Measurements from ENCODE around the gene PRDM16. TPM values are rescaled to one million over a fixed set of nuclear protein-coding genes. Genes with fewer than 3 reads are reported as not detected.

Gene PRDM16
- polyA plus RNA-seq, 1 donor from 2014 or later: not detected

- Mint-ChIP-seq H3K36me3 (no peaks in the 10 kb centered on the region), H3K4me1 (no peaks in the 10 kb centered on the region), H3K4me3 (no peak overlapping the region), H3K27ac (peak overlapping the region in 1 of 3 donors; percentile 39), H3K27me3 (no peaks in the 10 kb centered on the region), H3K9me3 (no peaks in the 10 kb centered on the region)
Observed at GRCh38 chr1:3205815-3206214, 136.8 kb downstream of the PRDM16 start.

GRCh38 chr1:3206696-3207095 lies 137.7 kb downstream of the PRDM16 start:
- H3K4me1 Mint-ChIP-seq: no peaks in the 10 kb centered on the region
- no peaks in the 10 kb centered on the region for H3K36me3 Mint-ChIP-seq
- H3K27ac Mint-ChIP-seq: no peak overlapping the region
- H3K4me3 Mint-ChIP-seq: no peak overlapping the region
- H3K27me3 Mint-ChIP-seq: no peaks in the 10 kb centered on the region
- H3K9me3 Mint-ChIP-seq: no peaks in the 10 kb centered on the region

- no peaks in the 10 kb centered on the region for H3K36me3 Mint-ChIP-seq
- no peaks in the 10 kb centered on the region for H3K27me3 Mint-ChIP-seq
- no peaks in the 10 kb centered on the region for H3K4me1 Mint-ChIP-seq
- no peak overlapping the region for H3K4me3 Mint-ChIP-seq
- H3K9me3 Mint-ChIP-seq: no peaks in the 10 kb centered on the region
- no peak overlapping the region for H3K27ac Mint-ChIP-seq
Observed at GRCh38 chr1:3207217-3207848, 138.3 kb downstream of the PRDM16 start.

GRCh38 chr1:3208819-3209200 lies 139.8 kb downstream of the PRDM16 start:
- Mint-ChIP-seq H3K27me3 (no peaks in the 10 kb centered on the region), H3K27ac (no peak overlapping the region), H3K4me3 (no peak overlapping the region), H3K9me3 (no peaks in the 10 kb centered on the region), H3K4me1 (no peaks in the 10 kb centered on the region), H3K36me3 (no peaks in the 10 kb centered on the region)

- H3K27me3 Mint-ChIP-seq: no peaks in the 10 kb centered on the region
Observed at GRCh38 chr1:3209201-3209600, 140.2 kb downstream of the PRDM16 start.

GRCh38 chr1:3211582-3212375 lies 142.8 kb downstream of the PRDM16 start:
- no peak overlapping the region for H3K27ac Mint-ChIP-seq
- no peak overlapping the region for H3K4me3 Mint-ChIP-seq
- no peaks in the 10 kb centered on the region for H3K36me3 Mint-ChIP-seq
- H3K9me3 Mint-ChIP-seq: no peaks in the 10 kb centered on the region
- H3K27me3 Mint-ChIP-seq: peaks cover 3% of the 10 kb centered on the region
- H3K4me1 Mint-ChIP-seq: no peaks in the 10 kb centered on the region

More at GRCh38 chr1:3209201-3209600, 140.2 kb downstream of the PRDM16 start:
- no peak overlapping the region for H3K4me3 Mint-ChIP-seq
- no peaks in the 10 kb centered on the region for H3K9me3 Mint-ChIP-seq
- no peak overlapping the region for H3K27ac Mint-ChIP-seq
- no peaks in the 10 kb centered on the region for H3K36me3 Mint-ChIP-seq
- H3K4me1 Mint-ChIP-seq: no peaks in the 10 kb centered on the region

- Mint-ChIP-seq H3K36me3 (no peaks in the 10 kb centered on the region), H3K9me3 (no peaks in the 10 kb centered on the region), H3K4me3 (no peak overlapping the region), H3K4me1 (no peaks in the 10 kb centered on the region), H3K27me3 (peaks cover 4% of the 10 kb centered on the region), H3K27ac (no peak overlapping the region)
Observed at GRCh38 chr1:3212453-3213355, 143.7 kb downstream of the PRDM16 start.

- H3K9me3 Mint-ChIP-seq: no peaks in the 10 kb centered on the region
- H3K4me1 Mint-ChIP-seq: no peaks in the 10 kb centered on the region
- H3K4me3 Mint-ChIP-seq: no peak overlapping the region
- H3K27ac Mint-ChIP-seq: no peak overlapping the region
- no peaks in the 10 kb centered on the region for H3K36me3 Mint-ChIP-seq
- peaks cover 5% of the 10 kb centered on the region for H3K27me3 Mint-ChIP-seq
Observed at GRCh38 chr1:3213730-3214129, 144.7 kb downstream of the PRDM16 start.

- Mint-ChIP-seq H3K27me3 (peaks cover 5% of the 10 kb centered on the region), H3K36me3 (no peaks in the 10 kb centered on the region), H3K4me1 (no peaks in the 10 kb centered on the region), H3K4me3 (no peak overlapping the region), H3K9me3 (no peaks in the 10 kb centered on the region), H3K27ac (no peak overlapping the region)
Observed at GRCh38 chr1:3215198-3216014, 146.4 kb downstream of the PRDM16 start.

- Mint-ChIP-seq H3K4me3 (no peak overlapping the region), H3K27me3 (peaks cover 5% of the 10 kb centered on the region), H3K36me3 (no peaks in the 10 kb centered on the region), H3K9me3 (no peaks in the 10 kb centered on the region), H3K27ac (no peak overlapping the region), H3K4me1 (no peaks in the 10 kb centered on the region)
Observed at GRCh38 chr1:3216015-3216391, 147.0 kb downstream of the PRDM16 start.

- Mint-ChIP-seq H3K4me1 (no peaks in the 10 kb centered on the region), H3K36me3 (no peaks in the 10 kb centered on the region), H3K27ac (no peak overlapping the region), H3K4me3 (no peak overlapping the region), H3K27me3 (peaks cover 5% of the 10 kb centered on the region), H3K9me3 (no peaks in the 10 kb centered on the region)
Observed at GRCh38 chr1:3217181-3217641, 148.2 kb downstream of the PRDM16 start.

- Mint-ChIP-seq H3K4me3 (no peak overlapping the region), H3K36me3 (no peaks in the 10 kb centered on the region), H3K4me1 (no peaks in the 10 kb centered on the region)
Observed at GRCh38 chr1:3217979-3218679, 149.1 kb downstream of the PRDM16 start.

GRCh38 chr1:3219005-3219790 lies 150.2 kb downstream of the PRDM16 start:
- Mint-ChIP-seq H3K4me3 (no peak overlapping the region), H3K9me3 (no peaks in the 10 kb centered on the region), H3K4me1 (no peaks in the 10 kb centered on the region), H3K27ac (no peak overlapping the region), H3K27me3 (peaks cover 5% of the 10 kb centered on the region), H3K36me3 (no peaks in the 10 kb centered on the region)

More at GRCh38 chr1:3217979-3218679, 149.1 kb downstream of the PRDM16 start:
- Mint-ChIP-seq H3K27ac (no peak overlapping the region), H3K27me3 (peaks cover 5% of the 10 kb centered on the region), H3K9me3 (no peaks in the 10 kb centered on the region)

All from IgD-negative memory B cell (primary cell).